Neutrophil (primary cell): ENCODE measurements around the gene PPHLN1.

Experiments used
- H3K27ac ChIP-seq: fragments of 200-600 bp; sonication (generic); 2 replicates; pipeline ENCODE4 v1.5.1; 2016; ENCODE audit warnings: mild to moderate bottlenecking, moderate library complexity
- H3K27me3 ChIP-seq: fragments of 200-600 bp; sonication (generic); 2 replicates; pipeline ENCODE4 v1.6.0; 2016; ENCODE audit warnings: mild to moderate bottlenecking
- H3K36me3 ChIP-seq: fragments of 200-600 bp; sonication (generic); 2 replicates; pipeline ENCODE4 v1.5.1; 2017
- H3K4me1 ChIP-seq, 2 experiments: fragments of 200-600 bp in 1 of 2; sonication (generic) in 1 of 2; 1 replicate in 1 of 2; 2 replicates in 1 of 2; pipeline versions ENCODE4 v1.5.1 to v1.6.1; 2013 to 2016; ENCODE audit warnings: low read depth in 1 of 2, low read length in 1 of 2, mild to moderate bottlenecking in 1 of 2, moderate library complexity in 1 of 2; ENCODE audit not compliant: control insufficient read depth in 1 of 2, insufficient read depth in 1 of 2
- H3K4me3 ChIP-seq, 2 experiments: fragments of 200-600 bp in 1 of 2; sonication (generic) in 1 of 2; 1 replicate in 1 of 2; 2 replicates in 1 of 2; pipeline ENCODE4 v1.5.1; 2013 to 2016; ENCODE audit warnings: low read depth in 1 of 2, low read length in 1 of 2, mild to moderate bottlenecking in 1 of 2, moderate library complexity in 1 of 2
- H3K9me3 ChIP-seq: fragments of 200-600 bp; sonication (generic); 2 replicates; pipeline ENCODE4 v1.5.1; 2016
- CTCF ChIP-seq: fragments of 200-600 bp; sonication (generic); IDR thresholded peaks from 2 replicates; pipeline ENCODE4 v1.5.1; 2016; ENCODE audit warnings: antibody characterized with exemption

Gene PPHLN1

GRCh38 chr12:42421844-42422779, 96.1 kb downstream of the PPHLN1 start:
- peaks cover 0 to 4% of the 10 kb centered on the region in 2 experiments for H3K4me1 ChIP-seq
- no peaks in the 10 kb centered on the region for H3K27me3 ChIP-seq
- no peak for TF ChIP-seq CTCF
- H3K9me3 ChIP-seq, result no peaks in the 10 kb centered on the region
- H3K27ac ChIP-seq, result no peak overlapping the region
- no peaks in the 10 kb centered on the region for H3K36me3 ChIP-seq
- no peak overlapping the region for H3K4me3 ChIP-seq

GRCh38 chr12:42422785-42423184, 96.8 kb downstream of the PPHLN1 start:
- no peaks in the 10 kb centered on the region for H3K27me3 ChIP-seq
- TF ChIP-seq CTCF, result no peak
- H3K4me3 ChIP-seq, result no peak overlapping the region
- H3K4me1 ChIP-seq, result peaks cover 0 to 4% of the 10 kb centered on the region in 2 experiments
- no peak overlapping the region for H3K27ac ChIP-seq
- H3K36me3 ChIP-seq, result no peaks in the 10 kb centered on the region
- H3K9me3 ChIP-seq, result no peaks in the 10 kb centered on the region

- Histone ChIP-seq H3K27ac (no peak overlapping the region), H3K9me3 (no peaks in the 10 kb centered on the region), H3K4me1 (peaks cover 0 to 4% of the 10 kb centered on the region in 2 experiments), H3K4me3 (no peak overlapping the region), H3K36me3 (peaks cover 1% of the 10 kb centered on the region), H3K27me3 (no peaks in the 10 kb centered on the region)
- TF ChIP-seq CTCF, result no peak
These were observed 100.8 kb downstream of the PPHLN1 start for GRCh38 chr12:42426746-42427145.

GRCh38 chr12:42428850-42429249, 102.9 kb downstream of the PPHLN1 start:
- Histone ChIP-seq H3K36me3 (peaks cover 6% of the 10 kb centered on the region), H3K4me3 (no peak overlapping the region), H3K9me3 (no peaks in the 10 kb centered on the region), H3K4me1 (no peaks in the 10 kb centered on the region), H3K27ac (no peak overlapping the region), H3K27me3 (no peaks in the 10 kb centered on the region)
- no peak for TF ChIP-seq CTCF

GRCh38 chr12:42432517-42433140, 106.7 kb downstream of the PPHLN1 start:
- H3K4me3 ChIP-seq, result no peak overlapping the region
- no peaks in the 10 kb centered on the region for H3K4me1 ChIP-seq
- no peak for TF ChIP-seq CTCF
- peaks cover 6% of the 10 kb centered on the region for H3K36me3 ChIP-seq
- no peak overlapping the region for H3K27ac ChIP-seq
- no peaks in the 10 kb centered on the region for H3K9me3 ChIP-seq
- H3K27me3 ChIP-seq, result no peaks in the 10 kb centered on the region
